HEK293 (cell line): ENCODE data around the gene VPS4A.
A peak's percentile ranks its signal among the peaks of the same experiment; 100 is the strongest.

Experiments used
- FEZF1 ChIP-seq: fragments of 450-650 bp; formaldehyde crosslinking; IDR thresholded peaks from 2 replicates; pipeline ENCODE4 v1.5.1; 2016; ENCODE audit warnings: missing biosample characterization, missing genetic modification characterization
- HOXD13 ChIP-seq: sonication (generic); formaldehyde crosslinking; IDR thresholded peaks from 2 replicates; pipeline ENCODE4 v1.8.0; 2022; ENCODE audit warnings: missing genetic modification reagents, borderline replicate concordance
- KLF1 ChIP-seq: fragments of 450-650 bp; formaldehyde crosslinking; IDR thresholded peaks from 2 replicates; pipeline ENCODE4 v1.5.1; 2016; ENCODE audit warnings: missing biosample characterization, missing genetic modification characterization
- KLF9 ChIP-seq: fragments of 450-650 bp; formaldehyde crosslinking; IDR thresholded peaks from 2 replicates; pipeline ENCODE4 v1.5.1; 2016; ENCODE audit warnings: missing biosample characterization, missing genetic modification characterization, low read depth
- OVOL3 ChIP-seq: fragments of 450-650 bp; formaldehyde crosslinking; IDR thresholded peaks from 2 replicates; pipeline ENCODE4 v1.5.1; 2016; ENCODE audit warnings: missing biosample characterization, missing genetic modification characterization
- SALL2 ChIP-seq: fragments of 450-650 bp; formaldehyde crosslinking; IDR thresholded peaks from 2 replicates; pipeline ENCODE4 v1.5.0; 2017; ENCODE audit warnings: missing biosample characterization, mild to moderate bottlenecking, missing genetic modification characterization, borderline replicate concordance
- TCF7L2 ChIP-seq: IDR thresholded peaks from 2 replicates; pipeline ENCODE4 v1.6.1; 2011; ENCODE audit warnings: low read depth, mild to moderate bottlenecking, inconsistent platforms, low read length, moderate library complexity, borderline replicate concordance
- ZBTB17 ChIP-seq: fragments of 450-650 bp; formaldehyde crosslinking; IDR thresholded peaks from 2 replicates; pipeline ENCODE4 v1.5.1; 2016; ENCODE audit warnings: missing biosample characterization, missing genetic modification characterization
- ZBTB7A ChIP-seq: fragments of 450-650 bp; formaldehyde crosslinking; IDR thresholded peaks from 2 replicates; pipeline ENCODE4 v1.5.1; 2016; ENCODE audit warnings: low read depth, missing biosample characterization, missing genetic modification characterization
- ZNF140 ChIP-seq: fragments of 450-650 bp; formaldehyde crosslinking; IDR thresholded peaks from 2 replicates; pipeline ENCODE4 v1.5.1; 2016; ENCODE audit warnings: missing biosample characterization, missing genetic modification characterization
- ZNF184 ChIP-seq: fragments of 450-650 bp; IDR thresholded peaks from 2 replicates; pipeline ENCODE4 v1.5.1; 2018; ENCODE audit warnings: missing biosample characterization, mild to moderate bottlenecking, missing genetic modification characterization
- ZNF239 ChIP-seq: fragments of 450-650 bp; formaldehyde crosslinking; IDR thresholded peaks from 2 replicates; pipeline ENCODE4 v1.5.1; 2016; ENCODE audit warnings: missing biosample characterization, missing genetic modification characterization
- ZNF341 ChIP-seq: fragments of 450-650 bp; formaldehyde crosslinking; IDR thresholded peaks from 2 replicates; pipeline ENCODE4; 2016; ENCODE audit warnings: low read depth, missing biosample characterization, missing genetic modification characterization
- ZNF354C ChIP-seq: fragments of 450-650 bp; formaldehyde crosslinking; IDR thresholded peaks from 2 replicates; pipeline ENCODE4 v1.5.1; 2016; ENCODE audit warnings: missing biosample characterization, missing genetic modification characterization, low read depth, borderline replicate concordance
- ZNF426 ChIP-seq: fragments of 450-650 bp; formaldehyde crosslinking; IDR thresholded peaks from 2 replicates; pipeline ENCODE4 v1.5.1; 2017; ENCODE audit warnings: missing biosample characterization, missing genetic modification characterization, mild to moderate bottlenecking, inconsistent platforms, moderate library complexity
- ZNF433 ChIP-seq: fragments of 450-650 bp; formaldehyde crosslinking; IDR thresholded peaks from 2 replicates; pipeline ENCODE4 v1.5.1; 2016; ENCODE audit warnings: missing biosample characterization, missing genetic modification characterization, low read depth
- ZNF530 ChIP-seq: fragments of 450-650 bp; formaldehyde crosslinking; IDR thresholded peaks from 2 replicates; pipeline ENCODE4 v1.5.1; 2016; ENCODE audit warnings: low read depth, missing biosample characterization, missing genetic modification characterization
- ZNF558 ChIP-seq: fragments of 450-650 bp; formaldehyde crosslinking; IDR thresholded peaks from 2 replicates; pipeline ENCODE4 v1.5.1; 2016; ENCODE audit warnings: missing biosample characterization, missing genetic modification characterization
- ZNF596 ChIP-seq: fragments of 450-650 bp; IDR thresholded peaks from 2 replicates; pipeline ENCODE4 v1.5.0; 2018; ENCODE audit warnings: missing biosample characterization, mild to moderate bottlenecking, missing genetic modification characterization, moderate library complexity
- ZNF623 ChIP-seq: fragments of 450-650 bp; formaldehyde crosslinking; IDR thresholded peaks from 2 replicates; pipeline ENCODE4 v1.5.1; 2016; ENCODE audit warnings: missing biosample characterization, missing genetic modification characterization
- ZNF626 ChIP-seq: fragments of 450-650 bp; sonication (Bioruptor Pico); formaldehyde crosslinking; IDR thresholded peaks from 2 replicates; pipeline ENCODE4 v1.5.1; 2018; ENCODE audit warnings: missing biosample characterization, missing genetic modification characterization, inconsistent platforms
- ZNF76 ChIP-seq: fragments of 450-650 bp; formaldehyde crosslinking; IDR thresholded peaks from 2 replicates; pipeline ENCODE4; 2016; ENCODE audit warnings: low read depth, missing biosample characterization, missing genetic modification characterization, borderline replicate concordance
- ZNF843 ChIP-seq: fragments of 450-650 bp; formaldehyde crosslinking; IDR thresholded peaks from 2 replicates; pipeline ENCODE4 v1.5.1; 2016; ENCODE audit warnings: missing biosample characterization, missing genetic modification characterization
- TF ChIP-seq, protein P1 (sequence below): fragments of 450-650 bp; formaldehyde crosslinking; IDR thresholded peaks from 2 replicates; pipeline ENCODE4 v1.5.1; 2016; ENCODE audit warnings: missing biosample characterization, missing genetic modification characterization
- TF ChIP-seq, protein P2 (sequence below): fragments of 450-650 bp; formaldehyde crosslinking; IDR thresholded peaks from 2 replicates; pipeline ENCODE4 v1.5.1; 2016; ENCODE audit warnings: missing biosample characterization, missing genetic modification characterization
- TF ChIP-seq, protein P3 (sequence below): fragments of 450-650 bp; formaldehyde crosslinking; conservative IDR thresholded peaks from 2 replicates; pipeline ENCODE4 v1.5.1; 2016; ENCODE audit warnings: low read depth, missing biosample characterization, missing genetic modification characterization
- TF ChIP-seq, protein P4 (sequence below): fragments of 450-650 bp; formaldehyde crosslinking; IDR thresholded peaks from 2 replicates; pipeline ENCODE4 v1.5.1; 2016; ENCODE audit warnings: missing biosample characterization, missing genetic modification characterization

VPS4A gene

DNA sequence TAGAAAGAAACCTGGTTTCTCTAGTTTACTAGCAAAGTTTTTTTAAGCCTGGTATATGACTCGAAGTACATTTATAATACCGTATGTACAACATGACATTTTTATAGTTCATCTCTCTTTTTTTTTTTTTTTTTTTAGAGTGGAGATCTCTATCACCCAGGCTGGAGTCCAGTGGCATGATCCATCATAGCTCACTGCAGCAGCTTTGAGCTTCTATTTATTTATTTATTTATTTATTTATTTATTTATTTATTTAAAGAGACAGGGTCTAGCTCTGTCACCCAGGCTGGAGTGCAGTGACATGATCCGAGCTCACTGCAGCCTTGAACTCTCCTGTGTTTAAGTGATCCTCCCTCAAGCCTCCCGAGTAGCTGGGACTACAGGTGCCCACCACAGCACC, 25.9 kb upstream of the VPS4A start (continued):
- TF ChIP-seq ZNF426 (tag by site-specific recombination) (peak; percentile 70), HOXD13 (CRISPR knock-in tag) (no peak), ZNF596 (tag by site-specific recombination) (no peak), ZNF76 (tag by site-specific recombination) (no peak), OVOL3 (0 out of 2 replicates have a peak, but pooled peaks have one; percentile 27), KLF1 (tag by site-specific recombination) (no peak), KLF9 (tag by site-specific recombination) (no peak), FEZF1 (no peak), ZNF341 (tag by site-specific recombination) (no peak), ZNF626 (tag by site-specific recombination) (no peak), ZNF140 (tag by site-specific recombination) (peak; percentile 86), TCF7L2 (no peak), SALL2 (tag by site-specific recombination) (no peak), ZNF239 (tag by site-specific recombination) (no peak), ZNF184 (tag by site-specific recombination) (no peak), ZNF433 (tag by site-specific recombination) (0 out of 2 replicates have a peak, but pooled peaks have one; percentile 37), ZNF354C (tag by site-specific recombination) (peak; percentile 21; the same call in 1 of the 2 replicates), ZNF623 (peak; percentile 77), ZNF530 (0 out of 2 replicates have a peak, but pooled peaks have one; percentile 65), ZNF843 (tag by site-specific recombination) (no peak), ZBTB7A (tag by site-specific recombination) (no peak), ZNF558 (tag by site-specific recombination) (peak; percentile 78), ZBTB17 (tag by site-specific recombination) (no peak)
- TF ChIP-seq, protein P1, sequence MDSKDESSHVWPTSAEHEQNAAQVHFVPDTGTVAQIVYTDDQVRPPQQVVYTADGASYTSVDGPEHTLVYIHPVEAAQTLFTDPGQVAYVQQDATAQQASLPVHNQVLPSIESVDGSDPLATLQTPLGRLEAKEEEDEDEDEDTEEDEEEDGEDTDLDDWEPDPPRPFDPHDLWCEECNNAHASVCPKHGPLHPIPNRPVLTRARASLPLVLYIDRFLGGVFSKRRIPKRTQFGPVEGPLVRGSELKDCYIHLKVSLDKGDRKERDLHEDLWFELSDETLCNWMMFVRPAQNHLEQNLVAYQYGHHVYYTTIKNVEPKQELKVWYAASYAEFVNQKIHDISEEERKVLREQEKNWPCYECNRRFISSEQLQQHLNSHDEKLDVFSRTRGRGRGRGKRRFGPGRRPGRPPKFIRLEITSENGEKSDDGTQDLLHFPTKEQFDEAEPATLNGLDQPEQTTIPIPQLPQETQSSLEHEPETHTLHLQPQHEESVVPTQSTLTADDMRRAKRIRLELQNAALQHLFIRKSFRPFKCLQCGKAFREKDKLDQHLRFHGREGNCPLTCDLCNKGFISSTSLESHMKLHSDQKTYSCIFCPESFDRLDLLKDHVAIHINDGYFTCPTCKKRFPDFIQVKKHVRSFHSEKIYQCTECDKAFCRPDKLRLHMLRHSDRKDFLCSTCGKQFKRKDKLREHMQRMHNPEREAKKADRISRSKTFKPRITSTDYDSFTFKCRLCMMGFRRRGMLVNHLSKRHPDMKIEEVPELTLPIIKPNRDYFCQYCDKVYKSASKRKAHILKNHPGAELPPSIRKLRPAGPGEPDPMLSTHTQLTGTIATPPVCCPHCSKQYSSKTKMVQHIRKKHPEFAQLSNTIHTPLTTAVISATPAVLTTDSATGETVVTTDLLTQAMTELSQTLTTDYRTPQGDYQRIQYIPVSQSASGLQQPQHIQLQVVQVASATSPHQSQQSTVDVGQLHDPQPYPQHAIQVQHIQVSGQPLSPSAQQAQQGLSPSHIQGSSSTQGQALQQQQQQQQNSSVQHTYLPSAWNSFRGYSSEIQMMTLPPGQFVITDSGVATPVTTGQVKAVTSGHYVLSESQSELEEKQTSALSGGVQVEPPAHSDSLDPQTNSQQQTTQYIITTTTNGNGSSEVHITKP (tag by site-specific recombination): no peak
- TF ChIP-seq, protein P2, sequence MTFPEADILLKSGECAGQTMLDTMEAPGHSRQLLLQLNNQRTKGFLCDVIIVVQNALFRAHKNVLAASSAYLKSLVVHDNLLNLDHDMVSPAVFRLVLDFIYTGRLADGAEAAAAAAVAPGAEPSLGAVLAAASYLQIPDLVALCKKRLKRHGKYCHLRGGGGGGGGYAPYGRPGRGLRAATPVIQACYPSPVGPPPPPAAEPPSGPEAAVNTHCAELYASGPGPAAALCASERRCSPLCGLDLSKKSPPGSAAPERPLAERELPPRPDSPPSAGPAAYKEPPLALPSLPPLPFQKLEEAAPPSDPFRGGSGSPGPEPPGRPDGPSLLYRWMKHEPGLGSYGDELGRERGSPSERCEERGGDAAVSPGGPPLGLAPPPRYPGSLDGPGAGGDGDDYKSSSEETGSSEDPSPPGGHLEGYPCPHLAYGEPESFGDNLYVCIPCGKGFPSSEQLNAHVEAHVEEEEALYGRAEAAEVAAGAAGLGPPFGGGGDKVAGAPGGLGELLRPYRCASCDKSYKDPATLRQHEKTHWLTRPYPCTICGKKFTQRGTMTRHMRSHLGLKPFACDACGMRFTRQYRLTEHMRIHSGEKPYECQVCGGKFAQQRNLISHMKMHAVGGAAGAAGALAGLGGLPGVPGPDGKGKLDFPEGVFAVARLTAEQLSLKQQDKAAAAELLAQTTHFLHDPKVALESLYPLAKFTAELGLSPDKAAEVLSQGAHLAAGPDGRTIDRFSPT (tag by site-specific recombination): no peak
- TF ChIP-seq, protein P3, sequence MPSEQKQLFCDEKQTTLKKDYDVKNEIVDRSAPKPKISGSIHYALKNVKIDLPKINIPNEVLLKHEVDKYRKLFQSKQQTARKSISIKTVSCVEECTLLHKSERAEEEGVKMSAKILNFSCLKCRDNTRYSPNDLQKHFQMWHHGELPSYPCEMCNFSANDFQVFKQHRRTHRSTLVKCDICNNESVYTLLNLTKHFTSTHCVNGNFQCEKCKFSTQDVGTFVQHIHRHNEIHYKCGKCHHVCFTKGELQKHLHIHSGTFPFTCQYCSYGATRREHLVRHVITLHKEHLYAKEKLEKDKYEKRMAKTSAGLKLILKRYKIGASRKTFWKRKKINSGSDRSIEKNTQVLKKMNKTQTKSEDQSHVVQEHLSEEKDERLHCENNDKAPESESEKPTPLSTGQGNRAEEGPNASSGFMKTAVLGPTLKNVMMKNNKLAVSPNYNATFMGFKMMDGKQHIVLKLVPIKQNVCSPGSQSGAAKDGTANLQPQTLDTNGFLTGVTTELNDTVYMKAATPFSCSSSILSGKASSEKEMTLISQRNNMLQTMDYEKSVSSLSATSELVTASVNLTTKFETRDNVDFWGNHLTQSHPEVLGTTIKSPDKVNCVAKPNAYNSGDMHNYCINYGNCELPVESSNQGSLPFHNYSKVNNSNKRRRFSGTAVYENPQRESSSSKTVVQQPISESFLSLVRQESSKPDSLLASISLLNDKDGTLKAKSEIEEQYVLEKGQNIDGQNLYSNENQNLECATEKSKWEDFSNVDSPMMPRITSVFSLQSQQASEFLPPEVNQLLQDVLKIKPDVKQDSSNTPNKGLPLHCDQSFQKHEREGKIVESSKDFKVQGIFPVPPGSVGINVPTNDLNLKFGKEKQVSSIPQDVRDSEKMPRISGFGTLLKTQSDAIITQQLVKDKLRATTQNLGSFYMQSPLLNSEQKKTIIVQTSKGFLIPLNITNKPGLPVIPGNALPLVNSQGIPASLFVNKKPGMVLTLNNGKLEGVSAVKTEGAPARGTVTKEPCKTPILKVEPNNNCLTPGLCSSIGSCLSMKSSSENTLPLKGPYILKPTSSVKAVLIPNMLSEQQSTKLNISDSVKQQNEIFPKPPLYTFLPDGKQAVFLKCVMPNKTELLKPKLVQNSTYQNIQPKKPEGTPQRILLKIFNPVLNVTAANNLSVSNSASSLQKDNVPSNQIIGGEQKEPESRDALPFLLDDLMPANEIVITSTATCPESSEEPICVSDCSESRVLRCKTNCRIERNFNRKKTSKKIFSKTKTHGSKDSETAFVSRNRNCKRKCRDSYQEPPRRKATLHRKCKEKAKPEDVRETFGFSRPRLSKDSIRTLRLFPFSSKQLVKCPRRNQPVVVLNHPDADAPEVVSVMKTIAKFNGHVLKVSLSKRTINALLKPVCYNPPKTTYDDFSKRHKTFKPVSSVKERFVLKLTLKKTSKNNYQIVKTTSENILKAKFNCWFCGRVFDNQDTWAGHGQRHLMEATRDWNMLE: peak; percentile 82
- TF ChIP-seq, protein P4, sequence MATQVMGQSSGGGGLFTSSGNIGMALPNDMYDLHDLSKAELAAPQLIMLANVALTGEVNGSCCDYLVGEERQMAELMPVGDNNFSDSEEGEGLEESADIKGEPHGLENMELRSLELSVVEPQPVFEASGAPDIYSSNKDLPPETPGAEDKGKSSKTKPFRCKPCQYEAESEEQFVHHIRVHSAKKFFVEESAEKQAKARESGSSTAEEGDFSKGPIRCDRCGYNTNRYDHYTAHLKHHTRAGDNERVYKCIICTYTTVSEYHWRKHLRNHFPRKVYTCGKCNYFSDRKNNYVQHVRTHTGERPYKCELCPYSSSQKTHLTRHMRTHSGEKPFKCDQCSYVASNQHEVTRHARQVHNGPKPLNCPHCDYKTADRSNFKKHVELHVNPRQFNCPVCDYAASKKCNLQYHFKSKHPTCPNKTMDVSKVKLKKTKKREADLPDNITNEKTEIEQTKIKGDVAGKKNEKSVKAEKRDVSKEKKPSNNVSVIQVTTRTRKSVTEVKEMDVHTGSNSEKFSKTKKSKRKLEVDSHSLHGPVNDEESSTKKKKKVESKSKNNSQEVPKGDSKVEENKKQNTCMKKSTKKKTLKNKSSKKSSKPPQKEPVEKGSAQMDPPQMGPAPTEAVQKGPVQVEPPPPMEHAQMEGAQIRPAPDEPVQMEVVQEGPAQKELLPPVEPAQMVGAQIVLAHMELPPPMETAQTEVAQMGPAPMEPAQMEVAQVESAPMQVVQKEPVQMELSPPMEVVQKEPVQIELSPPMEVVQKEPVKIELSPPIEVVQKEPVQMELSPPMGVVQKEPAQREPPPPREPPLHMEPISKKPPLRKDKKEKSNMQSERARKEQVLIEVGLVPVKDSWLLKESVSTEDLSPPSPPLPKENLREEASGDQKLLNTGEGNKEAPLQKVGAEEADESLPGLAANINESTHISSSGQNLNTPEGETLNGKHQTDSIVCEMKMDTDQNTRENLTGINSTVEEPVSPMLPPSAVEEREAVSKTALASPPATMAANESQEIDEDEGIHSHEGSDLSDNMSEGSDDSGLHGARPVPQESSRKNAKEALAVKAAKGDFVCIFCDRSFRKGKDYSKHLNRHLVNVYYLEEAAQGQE (tag by site-specific recombination): peak; percentile 64
